Measurements from ENCODE around the gene C15orf61. TPM values are rescaled to one million over a fixed set of nuclear protein-coding genes. Genes with fewer than 3 reads are reported as not detected.
A peak's percentile ranks its signal among the peaks of the same experiment; 100 is the strongest.

Gene C15orf61
- total RNA-seq, 1 donor from 2014 or later = 11.3 TPM

DNA sequence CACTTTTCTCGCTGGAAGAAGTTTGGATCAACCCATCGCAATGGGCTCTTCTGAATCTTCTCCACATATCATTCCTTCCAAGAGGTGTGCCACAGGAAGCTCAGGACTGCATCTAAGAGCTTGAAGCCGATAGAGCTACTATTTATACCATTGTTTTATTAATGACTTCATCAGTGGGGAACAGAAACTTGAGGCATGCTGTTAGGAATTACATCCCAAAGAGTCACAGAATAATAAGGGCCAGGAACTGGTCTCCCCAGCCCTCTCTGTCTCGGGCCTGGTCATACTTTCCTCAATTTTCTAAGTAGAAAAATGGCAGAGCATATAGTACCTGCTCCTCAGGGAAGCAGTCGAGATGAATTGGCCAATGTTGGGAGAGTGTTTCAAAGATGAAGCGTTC, 16.9 kb upstream of the C15orf61 start:
- H3K27me3 ChIP-seq = no peaks in the 10 kb centered on the region
- H3K27ac ChIP-seq = no peak overlapping the region
- no peak for TF ChIP-seq CTCF (IDR thresholded peaks at IDR 0.05)
- TF ChIP-seq POLR2A (IDR thresholded peaks at IDR 0.05) = no peak
- no peak for TF ChIP-seq POLR2AphosphoS5 (IDR thresholded peaks at IDR 0.05; ENCODE audit: insufficient read depth in 1 of 2, low read depth in 1 of 2)
- no peak for DNase-seq (ENCODE audit: extremely low spot score in 2 of 2)
- no peak overlapping the region for H3K4me3 ChIP-seq
- no peaks in the 10 kb centered on the region for H3K9me3 ChIP-seq
- intact Hi-C loops (cut with DNase I) = no loop called here
- no peaks in the 10 kb centered on the region for H3K4me1 ChIP-seq
- H3K36me3 ChIP-seq = no peaks in the 10 kb centered on the region

DNA sequence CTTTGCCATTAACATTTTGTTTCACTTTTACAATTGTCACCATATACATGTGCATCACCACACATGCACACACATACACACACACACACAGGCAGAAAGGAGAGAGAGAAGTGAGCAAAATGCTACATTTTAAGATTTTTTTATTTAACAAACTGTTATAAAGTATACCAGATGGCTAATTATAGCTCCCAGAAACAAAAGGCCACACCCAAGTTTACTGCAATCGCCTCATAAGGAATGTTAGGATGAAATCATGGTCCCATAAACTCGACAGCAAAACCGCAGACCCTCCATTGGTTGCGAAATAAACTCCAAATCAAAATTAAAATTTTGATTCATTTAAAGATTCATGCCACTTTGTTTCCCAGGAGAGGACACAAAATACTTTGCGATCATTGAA, 16.1 kb upstream of the C15orf61 start:
- no peaks in the 10 kb centered on the region for H3K9me3 ChIP-seq
- no peak for DNase-seq (ENCODE audit: extremely low spot score in 2 of 2)
- intact Hi-C loops (cut with DNase I) = no loop called here
- H3K27ac ChIP-seq = peak overlapping the region; percentile 31
- H3K4me1 ChIP-seq = no peaks in the 10 kb centered on the region
- H3K27me3 ChIP-seq = no peaks in the 10 kb centered on the region
- no peak overlapping the region for H3K4me3 ChIP-seq
- TF ChIP-seq POLR2A (IDR thresholded peaks at IDR 0.05) (no peak), POLR2AphosphoS5 (IDR thresholded peaks at IDR 0.05; ENCODE audit: insufficient read depth in 1 of 2, low read depth in 1 of 2) (no peak), CTCF (IDR thresholded peaks at IDR 0.05) (no peak)
- H3K36me3 ChIP-seq = no peaks in the 10 kb centered on the region

DNA sequence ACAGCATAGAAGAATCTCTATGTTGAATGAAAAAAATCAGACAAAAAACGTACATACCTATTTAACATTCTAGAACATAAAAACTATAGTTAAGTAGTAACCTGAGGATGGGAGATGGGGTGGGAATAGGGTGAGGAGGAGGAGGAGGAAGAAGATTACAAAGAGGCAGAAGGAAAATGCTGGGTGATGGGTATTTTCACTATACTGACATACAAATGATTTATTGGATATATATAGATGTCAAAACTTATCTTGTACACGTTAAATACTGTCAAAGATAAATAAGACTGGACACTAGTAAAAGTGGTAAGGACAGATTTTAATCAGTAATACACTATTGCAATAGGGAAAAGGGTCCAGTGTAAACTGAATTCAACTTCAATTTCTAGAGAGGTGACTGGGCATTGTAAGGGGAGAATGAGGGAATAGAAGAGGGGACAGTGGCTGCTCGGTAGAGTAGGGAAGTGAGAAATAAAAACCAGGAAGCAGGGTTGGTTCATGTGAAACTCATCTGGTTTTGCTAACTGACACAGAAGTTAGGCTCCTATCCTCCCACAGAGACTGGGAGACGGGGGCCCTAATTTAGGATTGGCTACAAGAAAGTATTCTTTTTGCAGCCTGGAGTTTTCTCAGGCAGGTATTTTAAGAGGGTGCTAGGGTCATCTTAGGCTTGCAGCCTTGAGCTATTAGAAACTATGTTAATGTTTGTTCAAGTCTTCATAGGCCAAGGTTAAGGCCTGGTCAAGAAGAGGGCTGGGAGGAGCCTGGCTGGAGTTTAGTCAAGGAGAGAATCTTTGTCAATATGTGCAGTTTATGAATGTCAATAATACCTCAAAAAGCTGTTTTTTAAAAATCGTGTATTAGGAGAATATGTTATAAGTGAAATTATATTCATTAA, 15.0 kb upstream of the C15orf61 start:
- H3K36me3 ChIP-seq = no peaks in the 10 kb centered on the region
- no peak overlapping the region for H3K4me3 ChIP-seq
- H3K4me1 ChIP-seq = no peaks in the 10 kb centered on the region
- no peak overlapping the region for H3K27ac ChIP-seq
- DNase-seq (ENCODE audit: extremely low spot score in 2 of 2) = no peak
- TF ChIP-seq POLR2A (IDR thresholded peaks at IDR 0.05) (no peak), CTCF (IDR thresholded peaks at IDR 0.05) (no peak), POLR2AphosphoS5 (IDR thresholded peaks at IDR 0.05; ENCODE audit: insufficient read depth in 1 of 2, low read depth in 1 of 2) (no peak)
- intact Hi-C loops (cut with DNase I) = no loop called here
- no peaks in the 10 kb centered on the region for H3K27me3 ChIP-seq
- no peaks in the 10 kb centered on the region for H3K9me3 ChIP-seq

DNA sequence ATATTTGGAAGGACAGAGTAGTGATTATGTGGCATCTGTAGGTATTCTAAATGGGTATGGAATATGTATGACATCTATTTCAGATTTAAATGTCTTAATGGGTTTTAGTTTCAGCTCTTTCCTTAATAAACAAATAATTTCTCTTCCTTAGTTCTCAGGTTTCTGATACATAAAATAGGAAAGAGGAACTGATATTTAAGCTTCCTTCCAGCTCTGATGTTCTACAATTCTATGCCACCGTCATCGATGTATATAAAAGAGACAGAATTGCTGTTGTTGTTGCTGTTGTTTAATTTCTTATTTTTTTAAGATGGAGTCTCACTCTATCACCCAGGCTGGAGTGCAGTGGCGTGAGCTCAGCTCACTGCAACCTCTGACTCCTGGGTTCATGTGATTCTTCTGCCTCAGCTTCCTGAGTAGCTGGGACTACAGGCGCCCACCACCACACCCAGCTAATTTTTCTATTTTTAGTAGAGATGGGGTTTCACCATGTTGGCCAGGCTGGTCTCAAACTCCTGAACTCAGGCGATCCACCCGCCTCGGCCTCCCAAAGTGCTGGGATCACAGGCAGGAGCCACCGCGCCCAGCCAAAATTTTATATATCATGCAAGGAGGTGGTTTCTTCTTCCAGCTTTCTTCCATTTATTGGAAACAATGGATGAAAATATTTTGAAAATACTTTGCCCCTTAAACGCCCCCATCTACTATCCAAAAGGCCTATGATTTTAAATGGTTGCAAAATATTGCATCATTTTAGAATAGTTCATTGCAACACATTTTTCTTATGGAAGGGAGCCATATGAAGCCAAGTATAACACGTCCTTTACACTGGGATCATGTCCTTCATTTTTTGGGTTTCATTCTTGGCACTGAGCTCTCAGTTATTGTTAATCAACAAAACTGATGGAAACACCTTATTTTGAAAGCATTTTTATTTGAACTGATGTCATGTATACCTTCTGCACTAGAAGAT, 13.9 kb upstream of the C15orf61 start:
- Histone ChIP-seq H3K27ac (no peak overlapping the region), H3K4me3 (no peak overlapping the region), H3K4me1 (no peaks in the 10 kb centered on the region), H3K27me3 (no peaks in the 10 kb centered on the region), H3K36me3 (peaks cover 0 to 5% of the 10 kb centered on the region in 2 donors), H3K9me3 (no peaks in the 10 kb centered on the region)
- intact Hi-C loops (cut with DNase I) = no loop called here
- DNase-seq (ENCODE audit: extremely low spot score in 2 of 2) = no peak
- TF ChIP-seq POLR2A (IDR thresholded peaks at IDR 0.05) (no peak), POLR2AphosphoS5 (IDR thresholded peaks at IDR 0.05; ENCODE audit: insufficient read depth in 1 of 2, low read depth in 1 of 2) (peak in 1 of 2 donors; percentile 20), CTCF (IDR thresholded peaks at IDR 0.05) (no peak)

Data from vagina (tissue), 2 donors.